H1 (cell line): ENCODE results near the gene LCN6. TPM values are rescaled to one million over a fixed set of nuclear protein-coding genes. Genes with fewer than 3 reads are reported as not detected.

Source experiments
- CTCF ChIA-PET: fragments of 300-600 bp; sonication (Branson Sonifier 250); formaldehyde crosslinking; loops from one replicate; lab custom pipeline; 2021; ENCODE audit not compliant: partially characterized antibody; lab: Charles Lee
- POLR2A ChIA-PET: fragments of 300-600 bp; sonication (Branson Sonifier 250); formaldehyde crosslinking; loops from one replicate; lab custom pipeline; 2021; ENCODE audit warnings: inconsistent platforms; ENCODE audit not compliant: partially characterized antibody; lab: Charles Lee
- DNase-seq, 2 experiments: peaks; one replicate each; pipeline versions ENCODE4 v3.0.0 to v3.0.0-alpha.2; 2010 to 2022; ENCODE audit warnings: low spot score in 2 of 2, low read depth in 1 of 2, mixed read lengths in 1 of 2
- FAIRE-seq: peaks from 2 replicates; lab custom pipeline; 2011; peaks lifted over from hg19 to GRCh38; lab: Jason Lieb, UNC
- H2AFZ ChIP-seq: 2 replicates; pipeline ENCODE4 v1.8.1; 2012; ENCODE audit warnings: low read length, inconsistent platforms
- H2AK5ac ChIP-seq: 2 replicates; pipeline ENCODE4 v1.6.1; 2013; ENCODE audit warnings: low read depth, low read length
- H2BK120ac ChIP-seq: replicated peaks from 2 replicates; pipeline ENCODE3; 2013; ENCODE audit warnings: low read depth, low read length, inconsistent platforms
- H2BK12ac ChIP-seq: 2 replicates; pipeline ENCODE4 v1.6.1; 2013; ENCODE audit warnings: low read depth, low read length
- H2BK15ac ChIP-seq: 2 replicates; pipeline ENCODE4 v1.6.1; 2013; ENCODE audit warnings: low read length
- H2BK20ac ChIP-seq: 2 replicates; pipeline ENCODE4 v1.6.1; 2013; ENCODE audit warnings: low read length
- H2BK5ac ChIP-seq: 2 replicates; pipeline ENCODE4 v1.6.1; 2013; ENCODE audit warnings: low read depth, low read length
- H3K14ac ChIP-seq: 2 replicates; pipeline ENCODE4 v1.6.1; 2013; ENCODE audit warnings: inconsistent platforms; ENCODE audit not compliant: insufficient read length
- H3K18ac ChIP-seq: 2 replicates; pipeline ENCODE4 v1.6.1; 2013; ENCODE audit warnings: low read length; ENCODE audit errors: extremely low read depth
- H3K23ac ChIP-seq: 2 replicates; pipeline ENCODE4 v1.6.1; 2013; ENCODE audit warnings: inconsistent platforms; ENCODE audit not compliant: insufficient read length
- H3K23me2 ChIP-seq: 2 replicates; pipeline ENCODE4 v1.6.1; 2013; ENCODE audit warnings: low read depth, low read length
- H3K27ac ChIP-seq: 2 replicates; pipeline ENCODE4 v1.6.1; 2011; ENCODE audit warnings: low read depth, low read length, inconsistent platforms
- H3K27me3 ChIP-seq, 4 experiments: replicated peaks in 1 of 4; 1 replicate in 1 of 4; 2 replicates in 3 of 4; pipeline versions ENCODE4 v1.6.1 to v1.8.1; 2011 to 2013; ENCODE audit warnings: low read length in 3 of 4, mild to moderate bottlenecking in 3 of 4, inconsistent platforms in 2 of 4, mixed read lengths in 2 of 4, moderate library complexity in 1 of 4; ENCODE audit not compliant: control insufficient read depth in 3 of 4, insufficient read depth in 3 of 4; ENCODE audit errors: extremely low read depth in 1 of 4
- H3K36me3 ChIP-seq, 4 experiments: 2 replicates each; pipeline versions ENCODE4 v1.6.1 to v1.8.1; 2011 to 2013; ENCODE audit warnings: mild to moderate bottlenecking in 4 of 4, low read length in 3 of 4, moderate library complexity in 2 of 4, control low read depth in 1 of 4, inconsistent platforms in 1 of 4; ENCODE audit not compliant: insufficient read depth in 4 of 4, control insufficient read depth in 2 of 4
- H3K4ac ChIP-seq: replicated peaks from 2 replicates; pipeline ENCODE3; 2013; ENCODE audit warnings: low read length, low read depth, mixed read lengths, inconsistent platforms; ENCODE audit not compliant: insufficient read length
- H3K4me1 ChIP-seq, 4 experiments: replicated peaks in 1 of 4; 1 replicate in 1 of 4; 2 replicates in 3 of 4; pipeline versions ENCODE4 v1.6.1 to v1.8.1; 2011 to 2013; ENCODE audit warnings: low read length in 3 of 4, inconsistent platforms in 2 of 4, mixed read lengths in 1 of 4; ENCODE audit not compliant: insufficient read depth in 4 of 4, control insufficient read depth in 3 of 4
- H3K4me2 ChIP-seq, 2 experiments: 2 replicates each; pipeline versions ENCODE4 v1.6.1 to v1.8.1; 2011 to 2013; ENCODE audit warnings: low read depth in 2 of 2, low read length in 2 of 2, control low read depth in 1 of 2, inconsistent platforms in 1 of 2, mild to moderate bottlenecking in 1 of 2; ENCODE audit not compliant: insufficient read depth in 1 of 2
- H3K4me3 ChIP-seq, 4 experiments: fragments of 200-600, 300-600 bp in 1 of 4; sonication (generic), shearing (Covaris generic), sonication (Bioruptor Twin) in 1 of 4; 2 replicates each; pipeline versions ENCODE4 v1.5.1 to v1.8.1; 2011 to 2016; ENCODE audit warnings: low read length in 4 of 4, low read depth in 3 of 4, control low read depth in 2 of 4, inconsistent platforms in 2 of 4, mild to moderate bottlenecking in 2 of 4, mixed read lengths in 1 of 4, moderate library complexity in 1 of 4; ENCODE audit not compliant: insufficient read depth in 2 of 4; ENCODE audit errors: extremely low read depth in 1 of 4
- H3K56ac ChIP-seq: replicated peaks from 2 replicates; pipeline ENCODE3; 2013; ENCODE audit warnings: low read depth, mild to moderate bottlenecking, mixed read lengths, low read length, inconsistent platforms; ENCODE audit not compliant: insufficient read length
- H3K79me1 ChIP-seq: 2 replicates; pipeline ENCODE4 v1.6.1; 2013; ENCODE audit warnings: low read depth, low read length, control low read depth
- H3K79me2 ChIP-seq, 2 experiments: 2 replicates each; pipeline versions ENCODE4 v1.6.1 to v1.8.1; 2012 to 2013; ENCODE audit warnings: low read length in 2 of 2, mild to moderate bottlenecking in 2 of 2, inconsistent platforms in 1 of 2; ENCODE audit not compliant: insufficient read depth in 2 of 2, control insufficient read depth in 1 of 2
- H3K9ac ChIP-seq, 4 experiments: replicated peaks in 1 of 4; 1 replicate in 1 of 4; 2 replicates in 3 of 4; pipeline versions ENCODE4 v1.6.1 to v1.8.1; 2011 to 2013; ENCODE audit warnings: low read depth in 3 of 4, low read length in 3 of 4, control low read depth in 2 of 4, mild to moderate bottlenecking in 2 of 4, moderate library complexity in 2 of 4, inconsistent platforms in 1 of 4; ENCODE audit errors: extremely low read depth in 1 of 4
- H3K9me3 ChIP-seq, 2 experiments: 2 replicates each; pipeline versions ENCODE4 v1.6.1 to v1.8.1; 2012 to 2013; ENCODE audit warnings: mild to moderate bottlenecking in 2 of 2, moderate library complexity in 2 of 2, control low read depth in 1 of 2, inconsistent platforms in 1 of 2, low read depth in 1 of 2, low read length in 1 of 2, mixed read lengths in 1 of 2; ENCODE audit not compliant: insufficient read depth in 2 of 2
- H4K20me1 ChIP-seq, 2 experiments: replicated peaks in 1 of 2; 2 replicates each; pipeline versions ENCODE3 to v1.8.1; 2011 to 2013; ENCODE audit warnings: inconsistent platforms in 2 of 2, low read length in 2 of 2, mild to moderate bottlenecking in 1 of 2; ENCODE audit not compliant: insufficient read depth in 2 of 2, control insufficient read depth in 1 of 2
- H4K5ac ChIP-seq: 2 replicates; pipeline ENCODE4 v1.6.1; 2013; ENCODE audit warnings: low read length, low read depth, mixed read lengths, inconsistent platforms; ENCODE audit not compliant: insufficient read length
- H4K8ac ChIP-seq: 2 replicates; pipeline ENCODE4 v1.8.0; 2013; ENCODE audit warnings: mild to moderate bottlenecking, moderate library complexity, low read length, inconsistent platforms; ENCODE audit not compliant: insufficient read depth; ENCODE audit errors: extremely low read depth
- H4K91ac ChIP-seq: replicated peaks from 2 replicates; pipeline ENCODE3; 2013; ENCODE audit warnings: low read length, mixed read lengths, inconsistent platforms; ENCODE audit not compliant: insufficient read length
- CTBP2 ChIP-seq: IDR thresholded peaks from 2 replicates; pipeline ENCODE4 v1.7.0; 2011; ENCODE audit warnings: borderline replicate concordance, mild to moderate bottlenecking, moderate library complexity, mixed read lengths, low read length; ENCODE audit not compliant: insufficient read depth, insufficient read length
- GABPA ChIP-seq: IDR thresholded peaks from 2 replicates; pipeline ENCODE4 v1.6.1; 2011; ENCODE audit warnings: mild to moderate bottlenecking, low read length, moderate library complexity, borderline replicate concordance; ENCODE audit not compliant: insufficient read depth
- RAD21 ChIP-seq, 2 experiments: IDR thresholded peaks in 1 of 2; conservative IDR thresholded peaks in 1 of 2; 2 replicates each; pipeline ENCODE4 v1.6.1; 2011; ENCODE audit warnings: low read depth in 2 of 2, low read length in 2 of 2, improper control_type of control experiment in 1 of 2, inconsistent platforms in 1 of 2, mild to moderate bottlenecking in 1 of 2, moderate library complexity in 1 of 2
- YY1 ChIP-seq: IDR thresholded peaks from 2 replicates; pipeline ENCODE4 v1.6.1; 2011; ENCODE audit warnings: low read depth, mild to moderate bottlenecking, low read length
- WGBS, 2 experiments: shearing (Covaris generic) in 1 of 2; methylation state at CpG; one replicate each; pipeline versions ENCODE4 v1.1.6 to v1.1.7; 2013 to 2015; ENCODE audit warnings: low lambda C conversion rate in 2 of 2, mixed read lengths in 2 of 2, inconsistent platforms in 1 of 2, low coverage in 1 of 2, missing lambda C conversion rate in 1 of 2; ENCODE audit not compliant: insufficient replicate concordance in 2 of 2, insufficient coverage in 1 of 2, insufficient read length in 1 of 2; ENCODE audit errors: extremely low coverage in 1 of 2, missing lambda C conversion rate in 1 of 2; 5-methylcytosine and 5-hydroxymethylcytosine counted together
- polyA plus RNA-seq, 7 experiments: library from polyadenylated mRNA; depleted of rRNA in 3 of 7; stranded (reverse) in 5 of 7; unstranded in 2 of 7; fragments of >200 nt in 5 of 7; fragments of 200-250 nt in 2 of 7; gene quantifications; 1 replicate in 5 of 7; 2 replicates in 1 of 7; 4 replicates in 1 of 7; pipeline versions ENCODE4 v1.2.1 to v1.2.3, GENCODE V29; 2011 to 2013; ENCODE audit warnings: missing spikeins in 2 of 7, mixed read lengths in 2 of 7
- total RNA-seq: library from RNA; stranded (reverse); fragmentation: NEBNext Ultra II Directional; extraction: Animal tissue kit (Norgen Biotek cat#: 25700); gene quantifications from 2 replicates; pipeline ENCODE4 v1.2.1, GENCODE V29; 2021
- TF ChIP-seq, protein P1 (sequence below), 3 experiments: IDR thresholded peaks; 1 replicate in 2 of 3; 2 replicates in 1 of 3; pipeline versions ENCODE4 v1.5.1 to v1.6.1; 2011; ENCODE audit warnings: low read length in 3 of 3, mild to moderate bottlenecking in 3 of 3, inconsistent platforms in 2 of 3, low read depth in 1 of 3, moderate library complexity in 1 of 3; ENCODE audit not compliant: insufficient read depth in 1 of 3; ENCODE audit errors: control extremely low read depth in 1 of 3

The LCN6 gene
- total and polyA plus RNA-seq, 2 of the 8 experiments (the other 6 are each of a cell fraction or from before 2014, with no cell fraction given): not detected

- no peak overlapping the region for H3K27ac ChIP-seq
- no peak overlapping the region for H2BK20ac ChIP-seq
- no peak overlapping the region for H4K91ac ChIP-seq
- H3K4me2 ChIP-seq: no peak overlapping the region
- H4K5ac ChIP-seq: no peak overlapping the region
- WGBS, 2 experiments: 63% methylated on average over 9 of the region's 9 CpGs; no CpG with 5 or more reads in 1 of the 2 experiments
- H2BK12ac ChIP-seq: no peak overlapping the region
- no peaks in the 10 kb centered on the region; a peak in 1 of 7 replicates for H3K27me3 ChIP-seq
- CTCF ChIA-PET: interaction anchor here (0.7 to 1.4 kb wide), 8 partner anchors 10 to 41 kb away, joined by 3 to 6 read pairs (median 3); no protein-coding TSS in a partner anchor
- no peak overlapping the region for H2AK5ac ChIP-seq
- POLR2A ChIA-PET: interaction anchor here (1.5 kb wide), 1 partner anchor 10 kb away, joined by 5 read pairs; no protein-coding TSS in a partner anchor
- H3K36me3 ChIP-seq: no peaks in the 10 kb centered on the region
- H4K8ac ChIP-seq: no peak overlapping the region
- H2AFZ ChIP-seq: no peak overlapping the region
- no peaks in the 10 kb centered on the region for H3K79me1 ChIP-seq
- H3K23me2 ChIP-seq: no peaks in the 10 kb centered on the region
- H4K20me1 ChIP-seq: no peaks in the 10 kb centered on the region
- H2BK120ac ChIP-seq: no peak overlapping the region
- no peak overlapping the region for H3K4ac ChIP-seq
- FAIRE-seq: no peak
- no peaks in the 10 kb centered on the region for H3K79me2 ChIP-seq
- H3K18ac ChIP-seq: no peak overlapping the region
- no peak overlapping the region for H3K23ac ChIP-seq
- H3K4me1 ChIP-seq: no peaks in the 10 kb centered on the region; a peak in 1 of 7 replicates
- H2BK15ac ChIP-seq: no peak overlapping the region
- H3K14ac ChIP-seq: no peak overlapping the region
- no peak for TF ChIP-seq GABPA
- TF ChIP-seq RAD21 (IDR thresholded peaks at IDR 0.05 in 1 of 2, conservative IDR thresholded peaks at IDR 0.05 in 1 of 2; ENCODE audit: low read depth in 2 of 2, low read length in 2 of 2): peak in 1 of 2 experiments; percentile 19; a peak in 1 of 4 replicates
- peak; percentile 10; the same call in 1 of the 2 replicates for TF ChIP-seq YY1
- TF ChIP-seq, protein P1, sequence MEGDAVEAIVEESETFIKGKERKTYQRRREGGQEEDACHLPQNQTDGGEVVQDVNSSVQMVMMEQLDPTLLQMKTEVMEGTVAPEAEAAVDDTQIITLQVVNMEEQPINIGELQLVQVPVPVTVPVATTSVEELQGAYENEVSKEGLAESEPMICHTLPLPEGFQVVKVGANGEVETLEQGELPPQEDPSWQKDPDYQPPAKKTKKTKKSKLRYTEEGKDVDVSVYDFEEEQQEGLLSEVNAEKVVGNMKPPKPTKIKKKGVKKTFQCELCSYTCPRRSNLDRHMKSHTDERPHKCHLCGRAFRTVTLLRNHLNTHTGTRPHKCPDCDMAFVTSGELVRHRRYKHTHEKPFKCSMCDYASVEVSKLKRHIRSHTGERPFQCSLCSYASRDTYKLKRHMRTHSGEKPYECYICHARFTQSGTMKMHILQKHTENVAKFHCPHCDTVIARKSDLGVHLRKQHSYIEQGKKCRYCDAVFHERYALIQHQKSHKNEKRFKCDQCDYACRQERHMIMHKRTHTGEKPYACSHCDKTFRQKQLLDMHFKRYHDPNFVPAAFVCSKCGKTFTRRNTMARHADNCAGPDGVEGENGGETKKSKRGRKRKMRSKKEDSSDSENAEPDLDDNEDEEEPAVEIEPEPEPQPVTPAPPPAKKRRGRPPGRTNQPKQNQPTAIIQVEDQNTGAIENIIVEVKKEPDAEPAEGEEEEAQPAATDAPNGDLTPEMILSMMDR (IDR thresholded peaks at IDR 0.05; ENCODE audit: control extremely low read depth in 1 of 3, insufficient read depth in 1 of 3, low read depth in 1 of 3, low read length in 3 of 3): peak in 1 of 3 experiments; percentile 16; a peak in 1 of 4 replicates
- TF ChIP-seq CTBP2: no peak
- TF ChIP-seq, all 59 proteins: peak for 3
- Histone ChIP-seq H2BK5ac (no peak overlapping the region), H3K4me3 (no peak overlapping the region), H3K56ac (no peak overlapping the region), H3K9ac (no peak overlapping the region), H3K9me3 (no peaks in the 10 kb centered on the region)
- no peak for DNase-seq
These were observed 36.1 kb upstream of the LCN6 start for GRCh38 chr9:136784249-136784996.
